Prostate gland (tissue), 2 donors: ENCODE measurements around the gene TMCC1.

Experiments used
- POLR2A ChIP-seq: fragments of 450-650 bp; IDR thresholded peaks from one replicate; pipeline ENCODE4 v1.6.1; 2016; ENCODE audit warnings: antibody characterized with exemption, mild to moderate bottlenecking
- POLR2AphosphoS5 ChIP-seq: sonication (generic); formaldehyde crosslinking; IDR thresholded peaks from one replicate; pipeline ENCODE4 v1.6.1; 2017; ENCODE audit warnings: antibody characterized with exemption
- TF ChIP-seq, protein P1 (sequence below), 4 experiments: fragments of 200-600 bp in 2 of 4; fragments of 450-650 bp in 2 of 4; sonication (generic) in 2 of 4; IDR thresholded peaks; 1 replicate in 3 of 4; 2 replicates in 1 of 4; pipeline ENCODE4 v1.5.1; 2016 to 2019; ENCODE audit warnings: antibody characterized with exemption in 4 of 4, mild to moderate bottlenecking in 2 of 4, moderate library complexity in 2 of 4

- TF ChIP-seq, protein P1, sequence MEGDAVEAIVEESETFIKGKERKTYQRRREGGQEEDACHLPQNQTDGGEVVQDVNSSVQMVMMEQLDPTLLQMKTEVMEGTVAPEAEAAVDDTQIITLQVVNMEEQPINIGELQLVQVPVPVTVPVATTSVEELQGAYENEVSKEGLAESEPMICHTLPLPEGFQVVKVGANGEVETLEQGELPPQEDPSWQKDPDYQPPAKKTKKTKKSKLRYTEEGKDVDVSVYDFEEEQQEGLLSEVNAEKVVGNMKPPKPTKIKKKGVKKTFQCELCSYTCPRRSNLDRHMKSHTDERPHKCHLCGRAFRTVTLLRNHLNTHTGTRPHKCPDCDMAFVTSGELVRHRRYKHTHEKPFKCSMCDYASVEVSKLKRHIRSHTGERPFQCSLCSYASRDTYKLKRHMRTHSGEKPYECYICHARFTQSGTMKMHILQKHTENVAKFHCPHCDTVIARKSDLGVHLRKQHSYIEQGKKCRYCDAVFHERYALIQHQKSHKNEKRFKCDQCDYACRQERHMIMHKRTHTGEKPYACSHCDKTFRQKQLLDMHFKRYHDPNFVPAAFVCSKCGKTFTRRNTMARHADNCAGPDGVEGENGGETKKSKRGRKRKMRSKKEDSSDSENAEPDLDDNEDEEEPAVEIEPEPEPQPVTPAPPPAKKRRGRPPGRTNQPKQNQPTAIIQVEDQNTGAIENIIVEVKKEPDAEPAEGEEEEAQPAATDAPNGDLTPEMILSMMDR (IDR thresholded peaks at IDR 0.05) = no peak
- TF ChIP-seq POLR2A (no peak), POLR2AphosphoS5 (no peak)
These were observed 65.7 kb downstream of the TMCC1 start for GRCh38 chr3:129827765-129828164.
